Epithelial cell of esophagus (primary cell): ENCODE data around the gene RILPL1.
"Not testable (repeated sequence)": the region's sequence is repeated elsewhere in the genome, so short reads cannot be mapped to it uniquely, and the experiment has no call there.

Source experiments
- DNase-seq: peaks from one replicate; pipeline ENCODE4 v3.0.0; 2010; ENCODE audit warnings: low read depth
- H3K4me3 ChIP-seq: 2 replicates; pipeline ENCODE4 v1.5.1; 2011; ENCODE audit warnings: mild to moderate bottlenecking, low read length, control low read depth
- TF ChIP-seq, protein P1 (sequence below): IDR thresholded peaks from 2 replicates; pipeline ENCODE4 v1.5.1; 2011; ENCODE audit warnings: low read depth, mild to moderate bottlenecking, low read length, control low read depth, inconsistent platforms; ENCODE audit not compliant: insufficient read depth; ENCODE audit errors: missing control alignments

RILPL1 gene

DNA sequence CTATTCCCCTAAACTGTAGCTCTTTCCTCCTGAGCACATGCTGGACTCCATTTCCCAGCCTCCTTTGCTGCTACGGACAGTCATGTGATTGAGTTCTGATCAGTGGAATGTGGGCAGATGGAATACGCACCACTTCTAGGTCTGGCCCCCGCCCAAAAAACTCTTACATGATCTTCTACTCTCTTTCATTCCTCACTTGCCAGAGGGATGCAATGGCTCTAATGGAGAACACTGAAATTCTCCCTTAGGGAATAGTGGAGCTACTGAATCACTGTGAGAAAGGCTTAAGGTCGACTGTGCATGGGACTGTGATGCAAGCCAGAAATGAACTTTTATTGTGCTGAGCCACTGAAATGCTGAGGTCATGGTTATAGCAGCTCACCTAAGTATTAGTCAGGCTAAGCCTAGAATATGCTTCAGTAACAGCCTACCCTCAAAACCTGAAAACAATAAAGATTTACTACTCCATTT, 37.9 kb upstream of the RILPL1 start:
- TF ChIP-seq, protein P1, sequence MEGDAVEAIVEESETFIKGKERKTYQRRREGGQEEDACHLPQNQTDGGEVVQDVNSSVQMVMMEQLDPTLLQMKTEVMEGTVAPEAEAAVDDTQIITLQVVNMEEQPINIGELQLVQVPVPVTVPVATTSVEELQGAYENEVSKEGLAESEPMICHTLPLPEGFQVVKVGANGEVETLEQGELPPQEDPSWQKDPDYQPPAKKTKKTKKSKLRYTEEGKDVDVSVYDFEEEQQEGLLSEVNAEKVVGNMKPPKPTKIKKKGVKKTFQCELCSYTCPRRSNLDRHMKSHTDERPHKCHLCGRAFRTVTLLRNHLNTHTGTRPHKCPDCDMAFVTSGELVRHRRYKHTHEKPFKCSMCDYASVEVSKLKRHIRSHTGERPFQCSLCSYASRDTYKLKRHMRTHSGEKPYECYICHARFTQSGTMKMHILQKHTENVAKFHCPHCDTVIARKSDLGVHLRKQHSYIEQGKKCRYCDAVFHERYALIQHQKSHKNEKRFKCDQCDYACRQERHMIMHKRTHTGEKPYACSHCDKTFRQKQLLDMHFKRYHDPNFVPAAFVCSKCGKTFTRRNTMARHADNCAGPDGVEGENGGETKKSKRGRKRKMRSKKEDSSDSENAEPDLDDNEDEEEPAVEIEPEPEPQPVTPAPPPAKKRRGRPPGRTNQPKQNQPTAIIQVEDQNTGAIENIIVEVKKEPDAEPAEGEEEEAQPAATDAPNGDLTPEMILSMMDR: no peak
- no peak overlapping the region for H3K4me3 ChIP-seq
- DNase-seq: peak; percentile 90

DNA sequence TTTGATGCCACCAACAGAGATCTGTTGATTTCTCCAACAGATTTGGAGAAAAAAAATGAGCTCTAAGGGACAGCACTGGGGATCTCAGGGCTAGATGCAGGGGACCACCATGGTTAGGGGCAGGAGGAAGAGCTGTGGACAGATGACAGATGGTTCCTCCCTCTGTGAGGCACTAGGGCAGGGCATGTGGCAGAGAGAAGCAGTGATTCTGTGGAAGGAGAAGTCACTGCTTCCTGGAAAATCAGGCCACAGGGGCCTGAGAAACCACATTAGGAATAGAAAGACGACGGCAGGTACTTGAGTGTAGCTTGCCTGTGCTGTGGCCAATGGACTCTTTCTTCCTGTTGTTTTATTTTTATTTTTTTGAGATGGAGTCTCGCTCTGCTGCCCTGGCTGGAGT, 25.9 kb upstream of the RILPL1 start:
- DNase-seq: no peak
- H3K4me3 ChIP-seq: no peak overlapping the region
- TF ChIP-seq, protein P1: no peak

DNA sequence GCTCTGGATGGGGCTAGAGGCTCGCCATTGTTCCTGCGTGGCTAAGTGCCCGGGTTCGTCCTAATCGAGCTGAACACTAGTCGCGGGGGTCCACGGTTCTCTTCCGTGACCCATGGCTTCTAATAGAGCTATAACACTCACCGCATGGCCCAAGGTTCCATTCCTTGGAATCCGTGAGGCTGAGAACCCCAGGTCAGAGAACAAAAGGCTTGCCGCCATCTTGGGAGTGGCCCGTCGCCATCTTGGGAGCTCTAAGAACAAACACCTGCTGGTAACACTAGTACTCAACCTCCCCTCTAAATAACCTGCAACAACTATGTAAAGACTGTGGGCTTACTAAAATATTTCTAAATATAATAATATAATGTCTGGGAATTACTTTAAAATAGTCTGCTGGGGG, 25.0 kb upstream of the RILPL1 start:
- DNase-seq, H3K4me3 ChIP-seq: not testable (repeated sequence)

DNA sequence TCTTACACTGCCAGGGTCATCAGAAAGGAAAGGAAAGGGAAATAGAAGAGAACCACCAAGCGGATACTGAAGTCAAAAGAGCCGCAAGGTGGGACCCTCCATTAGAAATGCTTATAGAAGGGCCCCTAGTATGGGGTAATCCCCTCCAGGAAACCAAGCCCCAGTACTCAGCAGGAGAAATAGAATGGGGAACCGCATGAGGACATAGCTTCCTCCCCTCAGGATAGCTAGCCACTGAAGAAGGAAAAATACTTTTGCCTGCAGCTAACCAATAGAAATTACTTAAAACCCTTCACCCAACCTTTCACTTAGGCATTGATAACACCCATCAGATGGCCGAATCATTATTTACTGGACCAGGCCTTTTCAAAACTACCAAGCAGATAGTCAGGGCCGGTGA, 21.3 kb upstream of the RILPL1 start:
- not testable (repeated sequence) for H3K4me3 ChIP-seq, DNase-seq

DNA sequence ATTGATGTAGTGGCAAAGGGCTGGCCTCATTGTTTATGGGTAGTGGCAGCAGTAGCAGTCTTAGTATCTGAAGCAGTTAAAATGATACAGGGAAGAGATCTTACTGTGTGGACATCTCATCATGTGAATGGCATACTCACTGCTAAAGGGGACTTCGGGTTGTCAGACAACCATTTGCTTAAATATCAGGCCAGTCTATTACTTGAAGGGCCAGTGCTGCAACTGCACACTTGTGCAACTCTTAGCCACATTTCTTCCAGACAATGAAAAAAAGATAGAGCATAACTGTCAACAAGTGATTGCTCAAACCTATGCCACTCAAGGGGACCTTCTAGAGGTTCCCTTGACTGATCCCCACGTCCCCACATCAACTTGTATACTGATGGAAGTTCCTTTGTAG, 20.6 kb upstream of the RILPL1 start:
- not testable (repeated sequence) for DNase-seq, H3K4me3 ChIP-seq

DNA sequence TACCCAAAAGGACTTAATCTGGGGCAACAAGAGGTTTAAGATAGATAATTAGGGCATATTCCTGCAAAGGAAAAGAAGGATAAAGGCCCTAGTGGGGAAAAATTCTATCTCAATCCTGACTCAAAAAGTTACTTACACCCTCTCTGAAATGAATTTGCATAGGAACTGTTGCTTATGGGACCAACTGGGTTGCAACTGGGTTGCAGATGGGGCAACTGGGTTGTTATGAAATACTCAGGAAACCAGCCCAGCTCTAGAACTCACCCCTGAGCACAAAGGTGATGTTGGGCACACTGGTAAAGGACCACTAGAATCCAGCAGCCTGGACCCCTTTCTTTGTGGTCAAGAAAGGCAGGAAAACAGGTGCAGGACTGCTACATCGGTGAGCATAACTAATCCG, 17.2 kb upstream of the RILPL1 start:
- no peak for DNase-seq
- TF ChIP-seq, protein P1: no peak
- no peak overlapping the region for H3K4me3 ChIP-seq

DNA sequence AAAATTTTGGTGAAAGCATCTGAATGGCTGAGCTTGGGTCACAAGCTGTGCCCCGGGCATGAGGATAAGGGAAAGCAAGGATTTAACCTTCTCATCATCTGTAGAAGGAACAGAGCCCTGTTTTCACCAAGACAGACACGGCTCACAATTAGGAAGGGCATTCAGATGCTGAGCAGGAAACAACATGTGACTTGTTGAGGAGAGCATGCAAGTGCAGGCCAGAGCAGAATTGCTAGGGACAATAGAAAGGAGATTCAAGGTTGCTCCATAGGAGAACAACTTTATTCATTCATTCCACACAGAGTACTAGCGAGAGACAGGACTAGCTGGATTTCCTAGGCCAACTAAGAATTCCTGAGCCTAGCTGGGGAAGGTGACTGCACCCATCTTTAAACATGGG, 14.6 kb upstream of the RILPL1 start:
- no peak overlapping the region for H3K4me3 ChIP-seq
- DNase-seq: no peak
- TF ChIP-seq, protein P1: no peak

DNA sequence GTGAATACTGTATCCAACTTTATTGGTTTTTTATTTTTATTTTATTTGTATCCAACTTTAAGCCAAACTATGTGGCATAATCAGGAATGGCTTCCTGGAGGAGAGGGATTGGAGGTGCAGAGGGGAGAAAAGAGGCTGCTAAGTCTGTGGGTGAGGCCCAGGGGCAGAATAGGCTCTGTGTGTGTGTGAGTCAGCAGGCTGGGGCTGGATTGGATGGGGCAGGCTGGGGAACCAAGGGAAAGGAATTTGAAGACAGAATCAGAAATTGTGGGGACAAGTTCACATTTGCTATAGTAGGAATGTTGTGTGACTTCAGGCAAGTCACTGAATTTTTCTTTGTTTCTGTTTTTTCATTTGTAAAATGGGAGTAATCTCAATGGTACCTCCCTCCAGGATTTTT, 12.8 kb upstream of the RILPL1 start:
- TF ChIP-seq, protein P1: no peak
- DNase-seq: peak; percentile 82
- H3K4me3 ChIP-seq: no peak overlapping the region

DNA sequence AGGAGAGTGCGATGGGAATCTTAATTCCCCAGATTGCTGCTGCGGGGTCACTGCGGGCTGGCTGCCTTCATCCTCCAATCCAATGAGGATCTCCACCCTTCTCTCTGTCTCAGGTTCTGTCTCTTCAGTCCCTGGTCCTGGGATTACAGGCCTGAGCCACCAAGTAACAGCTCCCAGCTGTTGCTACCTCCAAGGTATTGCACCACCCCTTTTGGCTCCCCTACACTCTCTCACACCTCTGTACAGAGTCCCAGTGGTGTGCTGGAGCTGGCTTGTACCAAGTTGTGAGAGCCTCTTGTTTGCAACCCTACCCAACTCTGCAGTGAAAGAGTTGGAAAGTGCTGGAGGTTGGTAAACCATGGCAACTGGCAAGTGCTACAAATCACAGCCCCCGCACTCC, 10.0 kb upstream of the RILPL1 start:
- DNase-seq: no peak
- no peak overlapping the region for H3K4me3 ChIP-seq
- TF ChIP-seq, protein P1: no peak
